Osteoblast (primary cell): ENCODE results near the gene CAMK1G. TPM values are rescaled to one million over a fixed set of nuclear protein-coding genes. Genes with fewer than 3 reads are reported as not detected.

Experiments used
- DNase-seq: peaks from one replicate; pipeline ENCODE4 v3.0.0; 2011; ENCODE audit warnings: low spot score, mixed read lengths; ENCODE audit not compliant: insufficient read length; ENCODE audit errors: missing footprints
- H2AFZ ChIP-seq: 2 replicates; pipeline ENCODE4 v1.6.0; 2011; ENCODE audit warnings: mild to moderate bottlenecking, low read length
- H3K27ac ChIP-seq: 2 replicates; pipeline ENCODE4 v1.5.1; 2011; ENCODE audit warnings: mild to moderate bottlenecking, low read depth, low read length, moderate library complexity
- H3K27me3 ChIP-seq: 2 replicates; pipeline ENCODE4 v1.6.0; 2012; ENCODE audit warnings: mild to moderate bottlenecking, control low read depth, inconsistent platforms, low read length, moderate library complexity; ENCODE audit not compliant: insufficient read depth
- H3K36me3 ChIP-seq: 2 replicates; pipeline ENCODE4 v1.5.1; 2011; ENCODE audit warnings: mild to moderate bottlenecking, low read length, control low read depth, moderate library complexity; ENCODE audit not compliant: insufficient read depth
- H3K4me1 ChIP-seq: 2 replicates; pipeline ENCODE4 v1.5.1; 2011; ENCODE audit warnings: mild to moderate bottlenecking, low read length, control low read depth, moderate library complexity; ENCODE audit not compliant: insufficient read depth
- H3K4me2 ChIP-seq: 2 replicates; pipeline ENCODE4 v1.6.0; 2011; ENCODE audit warnings: mild to moderate bottlenecking, low read length; ENCODE audit not compliant: insufficient read depth
- H3K4me3 ChIP-seq: fragments of 200-600 bp; sonication (generic); 3 replicates; pipeline ENCODE4 v1.5.1; 2012; ENCODE audit warnings: mild to moderate bottlenecking, low read length, inconsistent platforms; ENCODE audit not compliant: insufficient read depth
- H3K79me2 ChIP-seq: 2 replicates; pipeline ENCODE4 v1.6.0; 2012; ENCODE audit warnings: mild to moderate bottlenecking, low read length, control low read depth, inconsistent platforms; ENCODE audit not compliant: insufficient read depth
- H3K9me3 ChIP-seq: 2 replicates; pipeline ENCODE4 v1.5.1; 2011; ENCODE audit warnings: low read depth, low read length, control low read depth
- H4K20me1 ChIP-seq: 2 replicates; pipeline ENCODE4 v1.6.0; 2012; ENCODE audit warnings: mild to moderate bottlenecking, low read length, control low read depth; ENCODE audit not compliant: insufficient read depth
- total RNA-seq: library from RNA; depleted of rRNA; stranded (reverse); fragments of >200 nt; gene quantifications from 2 replicates; pipeline ENCODE4 v1.2.3, GENCODE V29; 2012
- TF ChIP-seq, protein P1 (sequence below): IDR thresholded peaks from 2 replicates; pipeline ENCODE4 v1.5.1; 2011; ENCODE audit warnings: mild to moderate bottlenecking, low read depth, low read length, moderate library complexity; ENCODE audit errors: extremely low read depth

The CAMK1G gene
- total RNA-seq, 1 donor, result 0.72 TPM

DNA sequence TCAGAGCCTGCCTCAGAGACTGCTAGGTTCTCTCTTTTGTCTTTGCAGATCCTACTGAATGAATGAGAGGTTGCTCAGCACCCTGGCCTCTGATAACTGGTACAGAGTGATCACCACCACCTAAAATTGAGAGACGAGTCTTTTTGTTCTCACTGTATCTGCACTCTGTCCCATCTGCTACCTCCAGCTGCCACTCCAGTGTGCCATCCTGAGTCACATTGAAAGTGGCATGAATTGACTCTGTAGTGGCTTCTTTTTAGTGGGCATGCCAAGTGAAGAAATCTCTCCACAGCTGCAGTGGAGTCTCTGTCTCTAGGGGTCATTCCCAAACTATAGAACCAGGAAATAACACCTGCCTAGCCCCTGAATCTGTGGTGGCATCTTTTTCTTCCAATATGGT lies 14.7 kb downstream of the CAMK1G start:
- no peak overlapping the region for H3K4me3 ChIP-seq
- H3K27me3 ChIP-seq, result peaks cover 3% of the 10 kb centered on the region
- H3K79me2 ChIP-seq, result no peaks in the 10 kb centered on the region
- DNase-seq, result no peak
- H4K20me1 ChIP-seq, result no peaks in the 10 kb centered on the region
- TF ChIP-seq, protein P1, sequence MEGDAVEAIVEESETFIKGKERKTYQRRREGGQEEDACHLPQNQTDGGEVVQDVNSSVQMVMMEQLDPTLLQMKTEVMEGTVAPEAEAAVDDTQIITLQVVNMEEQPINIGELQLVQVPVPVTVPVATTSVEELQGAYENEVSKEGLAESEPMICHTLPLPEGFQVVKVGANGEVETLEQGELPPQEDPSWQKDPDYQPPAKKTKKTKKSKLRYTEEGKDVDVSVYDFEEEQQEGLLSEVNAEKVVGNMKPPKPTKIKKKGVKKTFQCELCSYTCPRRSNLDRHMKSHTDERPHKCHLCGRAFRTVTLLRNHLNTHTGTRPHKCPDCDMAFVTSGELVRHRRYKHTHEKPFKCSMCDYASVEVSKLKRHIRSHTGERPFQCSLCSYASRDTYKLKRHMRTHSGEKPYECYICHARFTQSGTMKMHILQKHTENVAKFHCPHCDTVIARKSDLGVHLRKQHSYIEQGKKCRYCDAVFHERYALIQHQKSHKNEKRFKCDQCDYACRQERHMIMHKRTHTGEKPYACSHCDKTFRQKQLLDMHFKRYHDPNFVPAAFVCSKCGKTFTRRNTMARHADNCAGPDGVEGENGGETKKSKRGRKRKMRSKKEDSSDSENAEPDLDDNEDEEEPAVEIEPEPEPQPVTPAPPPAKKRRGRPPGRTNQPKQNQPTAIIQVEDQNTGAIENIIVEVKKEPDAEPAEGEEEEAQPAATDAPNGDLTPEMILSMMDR, result no peak
- H3K36me3 ChIP-seq, result no peaks in the 10 kb centered on the region
- H3K4me1 ChIP-seq, result peaks cover 14% of the 10 kb centered on the region
- H3K4me2 ChIP-seq, result no peak overlapping the region
- H3K9me3 ChIP-seq, result no peaks in the 10 kb centered on the region
- no peak overlapping the region for H3K27ac ChIP-seq
- no peak overlapping the region for H2AFZ ChIP-seq

DNA sequence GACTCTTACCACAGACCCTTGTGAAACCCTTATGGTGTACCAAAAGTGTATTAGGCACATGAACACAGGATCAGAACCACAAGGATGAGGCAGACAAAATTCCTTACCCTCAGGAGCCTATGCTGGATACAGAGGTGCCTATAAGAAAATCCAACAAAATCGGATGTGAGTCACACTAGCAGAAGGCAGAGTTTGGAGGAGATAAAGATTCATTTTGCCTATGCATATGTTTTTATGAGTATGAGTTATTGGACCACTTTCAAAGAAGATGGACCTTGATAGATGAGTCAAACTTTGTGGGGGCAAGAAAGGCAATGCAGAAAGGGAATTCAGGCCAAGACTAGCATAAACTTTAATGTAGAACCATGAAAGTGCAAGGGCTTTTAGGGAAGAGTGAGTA lies 17.0 kb downstream of the CAMK1G start:
- H3K4me2 ChIP-seq, result no peak overlapping the region

DNA sequence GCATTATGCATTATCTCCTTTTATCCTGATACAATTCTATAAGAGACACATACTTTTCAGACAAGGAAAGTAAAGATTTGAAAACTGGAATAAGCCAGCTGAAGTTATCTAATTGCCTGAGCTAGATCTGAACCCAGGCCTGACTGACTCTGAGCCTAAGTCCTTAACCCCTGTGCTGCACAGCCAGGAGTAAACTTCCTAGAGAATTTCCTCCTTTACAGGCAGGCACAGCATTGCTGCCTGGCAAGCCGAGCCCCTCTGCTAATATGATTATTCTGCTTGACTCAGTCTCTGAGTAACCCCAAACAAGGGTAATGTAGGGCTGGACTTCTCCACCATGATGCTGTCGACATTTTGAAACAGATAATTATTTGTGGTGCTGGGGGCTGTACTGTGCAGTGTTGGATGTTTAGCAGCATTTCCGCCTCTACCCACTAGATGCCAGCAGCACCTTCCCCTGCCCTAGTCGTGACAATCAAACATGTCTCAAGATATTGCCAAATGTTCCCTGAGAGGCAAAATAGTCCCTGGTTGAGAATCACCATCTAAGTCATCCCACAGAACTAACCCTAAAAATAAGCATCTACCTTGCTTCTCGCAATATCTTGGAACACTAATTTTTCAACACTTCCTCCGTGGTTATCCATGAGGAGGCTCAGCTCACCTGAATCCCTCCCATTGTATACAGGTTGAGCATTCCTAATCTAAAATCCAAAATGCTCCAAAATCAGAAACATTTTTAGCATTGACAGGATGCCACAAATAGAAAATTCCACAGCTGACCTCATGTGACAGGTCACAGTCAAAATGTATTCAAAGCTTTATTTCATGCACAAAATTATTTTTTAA lies 18.5 kb downstream of the CAMK1G start:
- H3K9me3 ChIP-seq, result no peaks in the 10 kb centered on the region
- DNase-seq, result peak; percentile 63
- H3K4me2 ChIP-seq, result no peak overlapping the region

More for the DNA sequence above, 17.0 kb downstream of the CAMK1G start:
- H3K27ac ChIP-seq, result no peak overlapping the region
- no peaks in the 10 kb centered on the region for H3K36me3 ChIP-seq
- H2AFZ ChIP-seq, result no peak overlapping the region
- DNase-seq, result peak; percentile 77
- peaks cover 14% of the 10 kb centered on the region for H3K4me1 ChIP-seq
- H3K4me3 ChIP-seq, result no peak overlapping the region
- no peaks in the 10 kb centered on the region for H3K79me2 ChIP-seq
- no peaks in the 10 kb centered on the region for H3K9me3 ChIP-seq
- TF ChIP-seq, protein P1, result no peak
- H3K27me3 ChIP-seq, result no peaks in the 10 kb centered on the region
- no peaks in the 10 kb centered on the region for H4K20me1 ChIP-seq

DNA sequence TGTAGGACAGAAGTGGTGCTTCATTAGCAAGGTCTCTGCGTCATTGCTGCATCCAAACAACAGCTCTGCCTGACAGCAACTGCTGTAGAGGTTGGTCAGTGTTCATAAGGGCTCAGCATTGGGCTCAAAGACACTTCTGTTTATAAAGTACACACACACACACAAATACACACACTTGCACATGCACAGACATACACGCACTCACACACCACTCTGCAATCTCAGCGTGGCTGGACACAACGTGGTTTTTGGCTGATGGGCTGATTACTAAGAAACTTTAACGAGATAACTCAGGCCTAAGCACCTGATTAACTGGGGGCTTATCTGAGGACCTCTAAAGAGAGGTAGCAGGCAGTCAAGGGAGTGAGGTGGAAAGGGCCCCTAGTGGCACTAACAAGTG lies 20.4 kb downstream of the CAMK1G start:
- no peak for DNase-seq
- Histone ChIP-seq H3K9me3 (no peaks in the 10 kb centered on the region), H3K79me2 (no peaks in the 10 kb centered on the region), H3K4me3 (no peak overlapping the region), H3K4me2 (no peak overlapping the region), H3K4me1 (peaks cover 23% of the 10 kb centered on the region), H3K36me3 (no peaks in the 10 kb centered on the region), H2AFZ (no peak overlapping the region), H4K20me1 (no peaks in the 10 kb centered on the region), H3K27me3 (no peaks in the 10 kb centered on the region), H3K27ac (no peak overlapping the region)
- TF ChIP-seq, protein P1, result no peak

More for the DNA sequence above, 18.5 kb downstream of the CAMK1G start:
- H2AFZ ChIP-seq, result no peak overlapping the region
- no peaks in the 10 kb centered on the region for H3K79me2 ChIP-seq
- no peaks in the 10 kb centered on the region for H4K20me1 ChIP-seq
- H3K27me3 ChIP-seq, result no peaks in the 10 kb centered on the region
- peaks cover 16% of the 10 kb centered on the region for H3K4me1 ChIP-seq
- no peak overlapping the region for H3K4me3 ChIP-seq
- H3K36me3 ChIP-seq, result no peaks in the 10 kb centered on the region
- H3K27ac ChIP-seq, result no peak overlapping the region
- TF ChIP-seq, protein P1, result peak; percentile 80
